Activated CD8-positive, alpha-beta memory T cell treated with anti-CD3 and anti-CD28 coated beads, Interleukin-2, amount 10 ng/mL, durations not matched to agents 7 days and 5 days (primary cell): ENCODE measurements around the gene HAUS8. TPM values are rescaled to one million over a fixed set of nuclear protein-coding genes. Genes with fewer than 3 reads are reported as not detected.

Experiments
- ATAC-seq: fragments of 150-1000 bp; cut with Tn5 transposase; one replicate; pipeline ENCODE4 v1.10.0; 2021; ENCODE audit warnings: moderate library complexity
- CTCF ChIA-PET: fragments of 350-600 bp; sonication (Branson Sonifier 250); formaldehyde crosslinking; loops from one replicate; lab custom pipeline; 2021; ENCODE audit warnings: antibody characterized with exemption; lab: Charles Lee
- DNase-seq: peaks from one replicate; pipeline ENCODE4 v3.0.0-alpha.2; 2020
- H3K27ac Mint-ChIP-seq: one replicate; pipeline ENCODE4 v1.8.0; 2021; ENCODE audit warnings: mild to moderate bottlenecking, mixed read lengths
- H3K27me3 Mint-ChIP-seq: one replicate; pipeline ENCODE4 v1.8.0; 2021; ENCODE audit warnings: mixed read lengths
- H3K36me3 Mint-ChIP-seq: one replicate; pipeline ENCODE4 v1.8.0; 2021; ENCODE audit warnings: mild to moderate bottlenecking, mixed read lengths
- H3K4me1 Mint-ChIP-seq: one replicate; pipeline ENCODE4 v1.8.0; 2021; ENCODE audit warnings: mixed read lengths
- H3K4me3 Mint-ChIP-seq: one replicate; pipeline ENCODE4 v1.8.0; 2021; ENCODE audit warnings: mild to moderate bottlenecking, moderate library complexity, mixed read lengths
- H3K9me3 Mint-ChIP-seq: one replicate; pipeline ENCODE4 v1.8.0; 2022; ENCODE audit warnings: low read depth, mixed read lengths
- total RNA-seq, 2 experiments: library from RNA; stranded (reverse); gene quantifications; one replicate each; pipeline ENCODE4 v1.2.3, GENCODE V29; 2021

The HAUS8 gene
- total RNA-seq, 2 experiments from 2014 or later = 62.1 to 73.0 TPM

GRCh38 chr19:17078036-17078919 is 3.0 kb upstream of the HAUS8 start:
- peak overlapping the region; percentile 100 for H3K4me3 Mint-ChIP-seq

GRCh38 chr19:17077447-17078028 is 2.3 kb upstream of the HAUS8 start:
- CTCF ChIA-PET = interaction anchor here (1.2 to 2.9 kb wide), 3 partner anchors 48 to 158 kb away, joined by 6 to 19 read pairs (median 7); no protein-coding TSS in a partner anchor

More at GRCh38 chr19:17078036-17078919, 3.0 kb upstream of the HAUS8 start:
- CTCF ChIA-PET = interaction anchor here (1.2 to 2.9 kb wide), 2 partner anchors 47 to 106 kb away, joined by 6 to 19 read pairs; no protein-coding TSS in a partner anchor
- peaks cover 65% of the 10 kb centered on the region for H3K4me1 Mint-ChIP-seq
- no peaks in the 10 kb centered on the region for H3K9me3 Mint-ChIP-seq
- no peak for DNase-seq
- ATAC-seq = no peak
- H3K27me3 Mint-ChIP-seq = no peaks in the 10 kb centered on the region
- H3K27ac Mint-ChIP-seq = peak overlapping the region; percentile 82
- H3K36me3 Mint-ChIP-seq = peaks cover 25% of the 10 kb centered on the region

GRCh38 chr19:17076543-17076991 is 1.3 kb upstream of the HAUS8 start:
- Mint-ChIP-seq H3K9me3 (no peaks in the 10 kb centered on the region), H3K36me3 (peaks cover 37% of the 10 kb centered on the region), H3K27me3 (no peaks in the 10 kb centered on the region), H3K4me1 (peaks cover 60% of the 10 kb centered on the region), H3K4me3 (peak overlapping the region; percentile 100), H3K27ac (peak overlapping the region; percentile 97)
- ATAC-seq = no peak
- CTCF ChIA-PET = interaction anchor here (0.7 to 4.2 kb wide), 7 partner anchors 34 to 159 kb away, joined by 3 to 26 read pairs (median 4); partner anchors contain the start of gene OCEL1
- peak; percentile 74 for DNase-seq

More at GRCh38 chr19:17077447-17078028, 2.3 kb upstream of the HAUS8 start:
- H3K27ac Mint-ChIP-seq = peak overlapping the region; percentile 37
- H3K4me3 Mint-ChIP-seq = peak overlapping the region; percentile 100
- H3K27me3 Mint-ChIP-seq = no peaks in the 10 kb centered on the region
- no peaks in the 10 kb centered on the region for H3K9me3 Mint-ChIP-seq
- no peak for ATAC-seq
- H3K4me1 Mint-ChIP-seq = peaks cover 67% of the 10 kb centered on the region
- peaks cover 32% of the 10 kb centered on the region for H3K36me3 Mint-ChIP-seq
- no peak for DNase-seq

- Mint-ChIP-seq H3K36me3 (peaks cover 40% of the 10 kb centered on the region), H3K27ac (peak overlapping the region; percentile 97), H3K4me3 (peak overlapping the region; percentile 100), H3K9me3 (no peaks in the 10 kb centered on the region), H3K4me1 (peaks cover 59% of the 10 kb centered on the region), H3K27me3 (no peaks in the 10 kb centered on the region)
- CTCF ChIA-PET = interaction anchor here (0.7 to 4.2 kb wide), 7 partner anchors 34 to 160 kb away, joined by 3 to 26 read pairs (median 4); partner anchors contain the start of gene OCEL1
- DNase-seq = peak; percentile 86
- ATAC-seq = peak; percentile 5
These were observed 751 bp upstream of the HAUS8 start for GRCh38 chr19:17075864-17076542.

GRCh38 chr19:17074634-17075034 is 618 bp downstream of the HAUS8 start:
- H3K36me3 Mint-ChIP-seq = peaks cover 40% of the 10 kb centered on the region

GRCh38 chr19:17073869-17074633 is 1.2 kb downstream of the HAUS8 start:
- Mint-ChIP-seq H3K27ac (peak overlapping the region; percentile 96), H3K27me3 (no peaks in the 10 kb centered on the region), H3K4me1 (peaks cover 46% of the 10 kb centered on the region), H3K4me3 (peak overlapping the region; percentile 100), H3K9me3 (no peaks in the 10 kb centered on the region), H3K36me3 (peaks cover 42% of the 10 kb centered on the region)
- DNase-seq (peak; percentile 43), ATAC-seq (no peak)
- CTCF ChIA-PET = interaction anchor here (0.7 to 4.2 kb wide), 8 partner anchors 8 to 487 kb away, joined by 3 to 26 read pairs (median 3); partner anchors contain the start of gene OCEL1

More at GRCh38 chr19:17074634-17075034, 618 bp downstream of the HAUS8 start:
- CTCF ChIA-PET = interaction anchor here (0.7 to 4.2 kb wide), 8 partner anchors 9 to 487 kb away, joined by 3 to 26 read pairs (median 3); partner anchors contain the start of gene OCEL1
- DNase-seq (peak; percentile 44), ATAC-seq (no peak)
- H3K27ac Mint-ChIP-seq = peak overlapping the region; percentile 96
- no peaks in the 10 kb centered on the region for H3K9me3 Mint-ChIP-seq
- H3K27me3 Mint-ChIP-seq = no peaks in the 10 kb centered on the region
- peak overlapping the region; percentile 100 for H3K4me3 Mint-ChIP-seq
- H3K4me1 Mint-ChIP-seq = peaks cover 51% of the 10 kb centered on the region

GRCh38 chr19:17070912-17071311 is 4.3 kb downstream of the HAUS8 start:
- H3K4me3 Mint-ChIP-seq = no peak overlapping the region
- ATAC-seq (no peak), DNase-seq (no peak)
- no peaks in the 10 kb centered on the region for H3K27me3 Mint-ChIP-seq
- no peak overlapping the region for H3K27ac Mint-ChIP-seq
- CTCF ChIA-PET = interaction anchor here (0.6 kb wide), 1 partner anchor 54 kb away, joined by 3 read pairs; no protein-coding TSS in a partner anchor
- H3K36me3 Mint-ChIP-seq = peaks cover 54% of the 10 kb centered on the region
- H3K4me1 Mint-ChIP-seq = peaks cover 36% of the 10 kb centered on the region
- no peaks in the 10 kb centered on the region for H3K9me3 Mint-ChIP-seq

GRCh38 chr19:17070421-17070820 is 4.8 kb downstream of the HAUS8 start:
- Mint-ChIP-seq H3K4me1 (peaks cover 40% of the 10 kb centered on the region), H3K27ac (no peak overlapping the region), H3K4me3 (no peak overlapping the region), H3K36me3 (peaks cover 57% of the 10 kb centered on the region), H3K9me3 (no peaks in the 10 kb centered on the region), H3K27me3 (no peaks in the 10 kb centered on the region)
- ATAC-seq (no peak), DNase-seq (no peak)
- CTCF ChIA-PET = interaction anchor here (0.6 kb wide), 1 partner anchor 55 kb away, joined by 3 read pairs; no protein-coding TSS in a partner anchor

GRCh38 chr19:17069193-17069592 is 6.1 kb downstream of the HAUS8 start:
- Mint-ChIP-seq H3K27ac (no peak overlapping the region), H3K9me3 (no peaks in the 10 kb centered on the region), H3K36me3 (peaks cover 64% of the 10 kb centered on the region), H3K27me3 (no peaks in the 10 kb centered on the region), H3K4me1 (peaks cover 46% of the 10 kb centered on the region), H3K4me3 (no peak overlapping the region)
- DNase-seq = no peak
- CTCF ChIA-PET = interaction anchor here (0.6 to 2.8 kb wide), 5 partner anchors 56 to 291 kb away, joined by 3 to 11 read pairs (median 10); no protein-coding TSS in a partner anchor
- no peak for ATAC-seq

GRCh38 chr19:17063428-17063827 is 11.8 kb downstream of the HAUS8 start:
- no peak overlapping the region for H3K27ac Mint-ChIP-seq
- H3K27me3 Mint-ChIP-seq = no peaks in the 10 kb centered on the region
- peaks cover 35% of the 10 kb centered on the region for H3K4me1 Mint-ChIP-seq
- DNase-seq (no peak), ATAC-seq (no peak)
- H3K9me3 Mint-ChIP-seq = no peaks in the 10 kb centered on the region
- CTCF ChIA-PET = interaction anchor here (2.1 kb wide), 1 partner anchor 219 kb away, joined by 5 read pairs; no protein-coding TSS in a partner anchor
- no peak overlapping the region for H3K4me3 Mint-ChIP-seq
- H3K36me3 Mint-ChIP-seq = peaks cover 61% of the 10 kb centered on the region

GRCh38 chr19:17061691-17062090 is 13.6 kb downstream of the HAUS8 start:
- peaks cover 60% of the 10 kb centered on the region for H3K36me3 Mint-ChIP-seq
- H3K4me1 Mint-ChIP-seq = peaks cover 27% of the 10 kb centered on the region
- no peaks in the 10 kb centered on the region for H3K27me3 Mint-ChIP-seq
- no peak overlapping the region for H3K27ac Mint-ChIP-seq
- no peak overlapping the region for H3K4me3 Mint-ChIP-seq
- H3K9me3 Mint-ChIP-seq = no peaks in the 10 kb centered on the region
- CTCF ChIA-PET = no interaction called here
- ATAC-seq (no peak), DNase-seq (no peak)

- no peak overlapping the region for H3K27ac Mint-ChIP-seq
- H3K9me3 Mint-ChIP-seq = no peaks in the 10 kb centered on the region
- DNase-seq = no peak
- ATAC-seq = no peak
- H3K36me3 Mint-ChIP-seq = peaks cover 57% of the 10 kb centered on the region
- CTCF ChIA-PET = no interaction called here
- peaks cover 23% of the 10 kb centered on the region for H3K4me1 Mint-ChIP-seq
- no peak overlapping the region for H3K4me3 Mint-ChIP-seq
- H3K27me3 Mint-ChIP-seq = no peaks in the 10 kb centered on the region
These were observed 14.0 kb downstream of the HAUS8 start for GRCh38 chr19:17061205-17061604.
